Activated CD4-positive, alpha-beta memory T cell treated with anti-CD3 and anti-CD28 coated beads, Interleukin-2, amount 10 ng/mL, durations not matched to agents 7 days and 5 days (primary cell): Measurements from ENCODE around the gene IL11RA. TPM values are rescaled to one million over a fixed set of nuclear protein-coding genes. Genes with fewer than 3 reads are reported as not detected.
"Not testable (repeated sequence)": the region's sequence is repeated elsewhere in the genome, so short reads cannot be mapped to it uniquely, and the experiment has no call there.

Source experiments
- CTCF ChIA-PET: fragments of 350-600 bp; sonication (Branson Sonifier 250); formaldehyde crosslinking; loops from one replicate; lab custom pipeline; 2021; ENCODE audit warnings: antibody characterized with exemption, inconsistent platforms; lab: Charles Lee
- POLR2A ChIA-PET: fragments of 350-600 bp; sonication (Branson Sonifier 250); formaldehyde crosslinking; loops from one replicate; lab custom pipeline; 2021; ENCODE audit warnings: antibody characterized with exemption; lab: Charles Lee
- DNase-seq: peaks from one replicate; pipeline ENCODE4 v3.0.0-alpha.2; 2020
- H3K27ac Mint-ChIP-seq: one replicate; pipeline ENCODE4 v1.8.0; 2021; ENCODE audit warnings: mild to moderate bottlenecking, mixed read lengths
- H3K27me3 Mint-ChIP-seq: one replicate; pipeline ENCODE4 v1.8.0; 2021; ENCODE audit warnings: mixed read lengths
- H3K36me3 Mint-ChIP-seq: one replicate; pipeline ENCODE4 v1.8.0; 2021; ENCODE audit warnings: low read depth, mixed read lengths
- H3K4me1 Mint-ChIP-seq: one replicate; pipeline ENCODE4 v1.8.0; 2021; ENCODE audit warnings: mixed read lengths
- H3K4me3 Mint-ChIP-seq: one replicate; pipeline ENCODE4 v1.8.0; 2021; ENCODE audit warnings: mild to moderate bottlenecking, mixed read lengths
- H3K9me3 Mint-ChIP-seq: one replicate; pipeline ENCODE4 v1.8.0; 2021; ENCODE audit warnings: mixed read lengths
- total RNA-seq, 2 experiments: library from RNA; stranded (reverse); gene quantifications; one replicate each; pipeline ENCODE4 v1.2.3, GENCODE V29; 2021

Gene IL11RA
- total RNA-seq, 2 experiments from 2014 or later, result 51.5 to 54.0 TPM

GRCh38 chr9:34633851-34634550, 18.0 kb upstream of the IL11RA start:
- no peak overlapping the region for H3K4me3 Mint-ChIP-seq
- CTCF ChIA-PET, result interaction anchor here (0.7 to 8.5 kb wide), 20 partner anchors 8 to 392 kb away, joined by 3 to 131 read pairs (median 4); partner anchors contain the start of genes CCL27, DCTN3, GALT and IL11RA

DNA sequence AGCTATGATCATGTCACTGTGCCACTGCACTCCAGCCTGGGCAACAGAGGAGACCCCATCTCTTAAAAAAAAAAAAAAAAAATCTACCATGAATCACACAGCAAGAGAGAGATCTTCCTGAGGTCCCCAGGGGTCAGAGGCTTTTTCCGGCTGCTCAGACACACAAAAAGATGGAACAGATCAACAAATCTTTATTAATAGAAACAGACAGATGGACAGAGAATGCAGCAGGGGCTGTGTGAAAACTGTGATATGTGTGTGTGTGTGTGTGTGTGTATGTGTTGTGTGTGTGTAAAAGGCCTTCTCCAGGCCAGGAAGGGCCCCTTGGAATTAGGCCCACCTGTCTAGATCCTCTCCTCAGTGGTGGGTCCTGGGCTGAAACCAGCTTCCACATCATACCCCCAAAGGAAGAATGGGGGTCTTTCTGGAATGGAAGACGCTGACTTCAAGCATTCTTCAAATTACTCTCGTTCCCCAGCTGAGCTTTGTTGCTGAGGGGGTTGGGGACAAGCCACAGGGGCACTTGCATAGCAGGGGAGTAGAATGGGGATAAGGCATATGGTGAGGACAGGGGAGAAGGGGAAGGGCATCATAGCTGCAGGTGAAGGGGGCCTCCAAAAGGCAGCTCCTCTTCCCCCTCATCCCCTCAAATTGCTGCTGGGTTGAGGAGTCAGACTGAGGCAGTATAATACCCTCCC, 17.3 kb upstream of the IL11RA start:
- no peak overlapping the region for H3K27ac Mint-ChIP-seq
- no peak for DNase-seq
- no peaks in the 10 kb centered on the region for H3K9me3 Mint-ChIP-seq
- POLR2A ChIA-PET, result interaction anchor here (1.0 to 7.0 kb wide), 7 partner anchors 9 to 23 kb away, joined by 3 to 96 read pairs (median 8); partner anchors contain the start of genes DCTN3, GALT and RPP25L
- no peak overlapping the region for H3K4me3 Mint-ChIP-seq
- peaks cover 15% of the 10 kb centered on the region for H3K36me3 Mint-ChIP-seq
- peaks cover 44% of the 10 kb centered on the region for H3K4me1 Mint-ChIP-seq
- H3K27me3 Mint-ChIP-seq, result peaks cover 13% of the 10 kb centered on the region
- CTCF ChIA-PET, result interaction anchor here (0.7 to 8.5 kb wide), 20 partner anchors 8 to 391 kb away, joined by 3 to 131 read pairs (median 4); partner anchors contain the start of genes CCL27, DCTN3, GALT and IL11RA

More at GRCh38 chr9:34633851-34634550, 18.0 kb upstream of the IL11RA start:
- Mint-ChIP-seq H3K4me1 (peaks cover 49% of the 10 kb centered on the region), H3K36me3 (peaks cover 15% of the 10 kb centered on the region), H3K27ac (no peak overlapping the region), H3K27me3 (peaks cover 20% of the 10 kb centered on the region), H3K9me3 (no peaks in the 10 kb centered on the region)
- DNase-seq, result peak; percentile 80
- POLR2A ChIA-PET, result interaction anchor here (0.6 to 7.0 kb wide), 9 partner anchors 9 to 22 kb away, joined by 3 to 96 read pairs (median 4); partner anchors contain the start of genes DCTN3, GALT and RPP25L

DNA sequence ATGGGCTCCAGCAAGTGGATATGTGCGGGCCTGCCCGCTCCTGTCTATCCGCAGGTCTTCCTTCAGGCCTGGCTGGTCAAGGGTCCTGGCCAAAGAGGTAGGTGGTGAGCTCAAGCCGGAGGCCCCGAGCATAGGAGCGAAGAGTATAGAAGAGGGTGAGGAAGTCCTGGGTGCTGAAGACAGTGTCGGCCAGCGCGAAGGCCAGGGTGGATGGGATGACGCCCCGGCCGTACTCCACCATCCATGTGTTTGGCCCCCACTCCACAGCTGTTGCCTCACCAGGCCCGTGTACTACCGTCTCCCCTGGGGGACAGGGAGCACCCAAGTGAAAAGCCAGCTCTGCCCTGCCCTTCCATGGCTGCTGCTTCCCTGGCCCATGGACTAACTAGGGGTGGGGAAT, 16.4 kb upstream of the IL11RA start:
- CTCF ChIA-PET, result interaction anchor here (3.1 to 8.5 kb wide), 7 partner anchors 10 to 67 kb away, joined by 12 to 131 read pairs (median 77); partner anchors contain the start of genes CCL27, DCTN3, GALT and RPP25L
- DNase-seq, result no peak
- Mint-ChIP-seq H3K4me3 (peak overlapping the region; percentile 52), H3K4me1 (peaks cover 42% of the 10 kb centered on the region), H3K9me3 (no peaks in the 10 kb centered on the region), H3K36me3 (peaks cover 15% of the 10 kb centered on the region), H3K27ac (no peak overlapping the region), H3K27me3 (peaks cover 4% of the 10 kb centered on the region)
- POLR2A ChIA-PET, result interaction anchor here (1.8 to 7.0 kb wide), 6 partner anchors 10 to 29 kb away, joined by 5 to 96 read pairs (median 47); partner anchors contain the start of genes CCL27, DCTN3, GALT and RPP25L

DNA sequence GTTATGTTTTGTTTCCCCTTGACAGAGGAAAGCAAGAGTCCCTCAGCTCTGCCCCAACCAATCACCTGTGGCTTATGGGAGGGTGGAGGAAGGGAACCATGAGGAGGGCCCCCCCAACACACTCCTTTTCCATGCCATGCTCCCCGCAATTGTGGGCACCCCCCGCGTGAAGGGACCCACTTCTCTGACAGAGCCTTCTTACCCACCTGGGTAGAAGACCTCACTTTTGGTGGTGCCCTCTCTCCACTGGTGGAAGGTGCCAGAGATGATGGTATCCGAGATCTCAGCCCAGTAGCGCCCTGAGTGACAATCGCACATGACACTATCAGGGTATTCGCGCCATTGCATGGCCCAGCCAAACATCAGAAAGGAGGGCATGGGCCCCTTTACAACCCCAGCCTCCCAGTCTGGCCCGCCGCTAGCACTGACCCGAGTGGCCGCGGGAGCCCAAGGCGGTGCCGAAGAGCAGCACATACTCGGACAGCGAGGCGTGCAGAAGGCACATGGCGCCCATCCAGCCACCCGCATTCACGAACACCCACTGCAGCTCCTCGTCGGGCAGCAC, 15.1 kb upstream of the IL11RA start:
- Mint-ChIP-seq H3K4me1 (peaks cover 42% of the 10 kb centered on the region), H3K27ac (peak overlapping the region; percentile 74), H3K27me3 (no peaks in the 10 kb centered on the region), H3K4me3 (peak overlapping the region; percentile 88), H3K36me3 (peaks cover 15% of the 10 kb centered on the region), H3K9me3 (no peaks in the 10 kb centered on the region)
- no peak for DNase-seq
- ChIA-PET CTCF (interaction anchor here (0.6 to 8.5 kb wide), 10 partner anchors 10 to 725 kb away, joined by 3 to 131 read pairs (median 12); partner anchors contain the start of genes CCL27, DCTN3, GALT and RPP25L), POLR2A (interaction anchor here (0.5 to 7.0 kb wide), 14 partner anchors 7 to 443 kb away, joined by 3 to 96 read pairs (median 13); partner anchors contain the start of genes ARID3C, CCL27, DCTN3 and FANCG)

DNA sequence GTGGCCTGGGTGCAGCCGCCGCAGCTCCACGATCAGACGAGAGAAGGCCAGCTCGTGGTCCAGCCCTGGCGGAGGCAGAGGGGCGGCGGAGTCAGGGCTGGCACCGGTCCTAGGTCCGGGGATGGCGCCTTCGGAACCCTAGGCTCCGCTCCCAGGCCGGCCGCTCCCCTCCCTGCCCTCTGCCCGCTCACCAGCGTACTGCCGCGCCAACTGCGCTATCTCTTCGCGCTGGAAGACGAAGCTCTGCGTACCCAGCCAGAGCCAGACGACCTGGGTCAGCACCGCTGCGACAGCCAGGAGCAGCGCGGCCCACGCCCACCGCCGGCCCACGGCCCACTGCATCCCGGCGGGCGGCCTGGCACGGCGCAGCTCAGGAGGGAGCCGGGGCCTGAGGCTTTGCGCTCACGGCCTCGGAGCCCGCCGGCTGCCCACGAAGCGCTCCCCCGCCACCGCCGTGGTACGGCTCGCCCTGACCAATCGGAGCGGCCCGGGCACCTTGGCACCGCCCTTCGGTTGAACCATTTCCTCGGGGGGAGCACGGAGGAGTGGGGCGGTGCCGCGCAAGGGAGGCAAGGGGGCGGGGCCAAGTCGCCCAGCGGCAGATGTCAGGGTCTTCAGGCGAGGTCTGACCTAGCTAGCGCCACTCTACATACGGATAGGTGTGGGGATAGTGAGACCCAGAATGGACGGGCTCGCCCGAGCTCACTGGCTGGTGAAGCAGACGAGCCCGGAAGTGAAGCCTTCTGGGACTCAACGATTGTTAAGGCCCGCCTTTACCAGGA, 14.4 kb upstream of the IL11RA start, which contains the start of gene SIGMAR1:
TSS of gene SIGMAR1 (minus strand) at position 432 of the 782 bp plus-strand sequence. CDS start at position 342, 90 bp downstream.
- H3K27me3 Mint-ChIP-seq, result no peaks in the 10 kb centered on the region
- DNase-seq, result peak; percentile 93
- ChIA-PET CTCF (interaction anchor here (0.6 to 8.5 kb wide), 15 partner anchors 9 to 726 kb away, joined by 3 to 131 read pairs (median 7); partner anchors contain the start of genes ARID3C, CCL27, DCTN3 and GALT), POLR2A (interaction anchor here (0.5 to 7.0 kb wide), 15 partner anchors 8 to 442 kb away, joined by 3 to 96 read pairs (median 12); partner anchors contain the start of genes ARID3C, CCL27, DCTN3 and FANCG)
- H3K4me1 Mint-ChIP-seq, result peaks cover 42% of the 10 kb centered on the region
- H3K27ac Mint-ChIP-seq, result peak within 1 kb of the TSS; percentile 82
- no peaks in the 10 kb centered on the region for H3K9me3 Mint-ChIP-seq
- H3K4me3 Mint-ChIP-seq, result peak within 1 kb of the TSS; percentile 88
- H3K36me3 Mint-ChIP-seq, result peaks cover 15% of the 10 kb centered on the region

- peak overlapping the region; percentile 82 for H3K27ac Mint-ChIP-seq
- H3K4me1 Mint-ChIP-seq, result peaks cover 42% of the 10 kb centered on the region
- DNase-seq, result no peak
- H3K27me3 Mint-ChIP-seq, result no peaks in the 10 kb centered on the region
- ChIA-PET CTCF (interaction anchor here (0.8 to 8.5 kb wide), 10 partner anchors 8 to 65 kb away, joined by 3 to 131 read pairs (median 12); partner anchors contain the start of genes ARID3C, CCL27, DCTN3 and GALT), POLR2A (interaction anchor here (0.9 to 7.0 kb wide), 12 partner anchors 10 to 442 kb away, joined by 3 to 96 read pairs (median 14); partner anchors contain the start of genes CCL27, DCTN3, FANCG and GALT)
- H3K36me3 Mint-ChIP-seq, result peaks cover 15% of the 10 kb centered on the region
- H3K9me3 Mint-ChIP-seq, result no peaks in the 10 kb centered on the region
- peak overlapping the region; percentile 88 for H3K4me3 Mint-ChIP-seq
Measured at GRCh38 chr9:34638138-34638445, 13.9 kb upstream of the IL11RA start.

DNA sequence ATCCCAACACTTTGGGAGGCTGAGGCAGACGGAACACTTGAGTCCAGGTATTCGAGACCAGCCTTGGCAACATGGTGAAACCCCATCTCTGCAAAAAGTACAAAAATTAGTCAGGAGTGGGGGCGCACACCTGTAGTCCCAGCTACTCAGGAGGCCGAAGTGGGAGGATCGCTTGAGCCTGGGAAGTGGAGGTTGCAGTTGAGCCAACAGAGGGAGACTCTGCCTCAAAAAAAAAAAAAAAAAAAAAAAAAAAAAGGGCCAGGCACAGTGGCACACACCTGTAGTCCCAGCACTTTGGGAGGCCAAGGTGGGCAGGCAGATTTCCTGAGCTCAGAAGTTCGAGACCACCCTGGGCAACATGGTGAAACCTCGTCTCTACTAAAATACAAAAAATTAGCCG, 12.7 kb upstream of the IL11RA start:
- not testable (repeated sequence) for H3K27ac Mint-ChIP-seq, H3K4me3 Mint-ChIP-seq, DNase-seq, H3K9me3 Mint-ChIP-seq, H3K27me3 Mint-ChIP-seq
- ChIA-PET CTCF (interaction anchor here (0.9 to 6.7 kb wide), 4 partner anchors 7 to 26 kb away, joined by 5 to 131 read pairs (median 45); partner anchors contain the start of genes CCL27 and GALT), POLR2A (interaction anchor here (1.3 to 7.0 kb wide), 5 partner anchors 18 to 28 kb away, joined by 5 to 96 read pairs (median 41); partner anchors contain the start of genes CCL27, DCTN3 and RPP25L)
- Mint-ChIP-seq H3K4me1 (peaks cover 36% of the 10 kb centered on the region), H3K36me3 (peaks cover 15% of the 10 kb centered on the region)

DNA sequence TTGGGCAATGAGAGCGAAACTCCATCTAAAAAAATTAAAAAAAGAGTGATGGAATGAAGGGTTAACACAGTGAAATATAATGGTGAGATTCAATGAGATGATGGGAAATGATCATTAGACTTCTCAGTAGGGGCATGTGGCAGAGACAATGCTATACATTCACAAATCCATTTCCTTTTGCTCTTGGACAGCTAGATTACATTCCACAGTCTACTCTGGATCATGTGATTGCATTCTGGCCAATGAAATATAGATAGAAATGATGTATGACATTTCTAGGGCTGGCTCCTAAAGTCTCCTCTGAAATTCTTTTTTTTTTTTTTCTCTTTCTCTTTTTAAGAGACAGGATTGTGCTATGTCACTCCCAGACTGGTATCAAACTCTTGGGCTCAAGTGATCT, 9.3 kb upstream of the IL11RA start:
- Mint-ChIP-seq H3K36me3 (peaks cover 3% of the 10 kb centered on the region), H3K4me1 (peaks cover 24% of the 10 kb centered on the region), H3K4me3 (no peak overlapping the region), H3K27ac (no peak overlapping the region), H3K27me3 (no peaks in the 10 kb centered on the region), H3K9me3 (no peaks in the 10 kb centered on the region)
- DNase-seq, result no peak
- ChIA-PET CTCF (interaction anchor here (0.6 to 1.2 kb wide), 2 partner anchors 9 to 23 kb away, joined by 3 to 5 read pairs; no protein-coding TSS in a partner anchor), POLR2A (interaction anchor here (1.2 to 9.4 kb wide), 2 partner anchors 9 to 18 kb away, joined by 3 to 162 read pairs; partner anchors contain the start of gene CCL27)

DNA sequence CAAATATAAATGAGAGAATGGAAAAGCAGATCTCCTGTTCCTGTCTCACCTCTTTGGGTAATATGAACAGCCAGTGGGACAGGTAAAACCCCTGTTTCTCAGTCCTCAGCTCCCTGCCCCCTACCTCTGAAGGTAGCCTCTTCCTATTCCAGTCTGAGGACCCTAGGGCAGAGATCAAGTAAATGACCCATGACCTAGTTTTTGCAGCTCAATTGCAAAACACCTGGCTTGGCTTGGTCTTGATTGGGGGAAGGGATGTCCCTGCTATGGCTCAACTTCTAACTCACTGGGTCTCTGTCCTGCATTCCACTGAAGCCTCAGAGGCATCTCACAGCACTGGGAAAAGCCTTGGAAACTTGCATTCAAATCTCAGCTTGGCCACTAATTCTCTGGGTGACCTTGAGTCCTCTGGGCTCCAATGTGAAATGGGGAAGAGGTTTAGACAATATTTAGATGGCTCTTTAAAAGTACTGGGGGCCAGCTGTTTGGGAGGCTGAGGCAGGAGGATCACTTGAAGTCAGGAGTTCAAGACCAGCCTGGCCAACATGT, 7.1 kb upstream of the IL11RA start:
- no peak for DNase-seq
- H3K9me3 Mint-ChIP-seq, result no peaks in the 10 kb centered on the region
- H3K4me3 Mint-ChIP-seq, result no peak overlapping the region
- peaks cover 25% of the 10 kb centered on the region for H3K36me3 Mint-ChIP-seq
- ChIA-PET CTCF (interaction anchor here (0.5 to 9.7 kb wide), 3 partner anchors 9 to 311 kb away, joined by 4 to 131 read pairs (median 125); partner anchors contain the start of genes CCL27 and SIGMAR1), POLR2A (interaction anchor here (1.2 to 9.4 kb wide), 2 partner anchors 15 to 24 kb away, joined by 3 to 162 read pairs; partner anchors contain the start of gene CCL27)
- H3K27ac Mint-ChIP-seq, result no peak overlapping the region
- peaks cover 32% of the 10 kb centered on the region for H3K4me1 Mint-ChIP-seq
- no peaks in the 10 kb centered on the region for H3K27me3 Mint-ChIP-seq

DNA sequence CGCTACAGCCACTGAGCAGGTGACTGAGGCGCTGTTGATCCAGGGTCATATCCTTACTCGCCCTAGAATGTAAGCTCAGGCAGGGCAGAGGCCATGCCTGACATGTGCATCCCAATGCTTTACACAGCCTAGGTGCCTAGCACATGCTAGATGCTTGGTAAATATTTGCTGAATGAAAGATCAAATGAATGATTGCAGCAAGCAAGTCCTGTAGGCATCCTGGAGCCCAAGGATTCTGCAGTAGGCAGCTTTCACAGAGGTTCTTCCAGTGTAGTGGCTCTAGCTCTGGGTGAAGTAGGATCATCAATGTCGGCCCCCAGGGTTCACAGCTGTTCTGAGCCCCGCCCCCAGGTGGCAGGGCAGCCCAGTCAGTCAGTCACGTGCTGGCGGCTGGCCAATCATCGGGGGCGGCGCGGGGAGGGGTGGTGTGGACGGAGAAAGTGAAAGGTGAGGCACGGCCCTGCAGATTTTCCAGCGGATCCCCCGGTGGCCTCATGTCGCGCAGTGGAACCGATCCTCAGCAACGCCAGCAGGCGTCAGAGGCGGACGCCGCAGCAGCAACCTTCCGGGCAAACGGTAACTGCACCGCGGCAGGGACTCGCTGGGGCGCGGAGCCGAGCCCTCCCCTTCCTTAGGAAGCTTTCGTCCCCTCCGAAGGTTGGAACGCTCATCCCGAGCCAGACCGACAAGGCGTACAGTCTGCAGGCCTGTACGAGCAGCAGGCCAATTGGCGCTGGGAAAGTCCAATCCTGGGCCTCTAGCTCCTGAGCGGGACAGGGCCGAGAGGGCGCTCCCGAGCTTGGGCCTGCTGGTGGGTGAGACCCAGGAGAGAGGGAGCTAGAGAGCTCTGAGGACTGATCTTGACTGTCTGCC, 5.5 kb upstream of the IL11RA start, which contains the start of gene GALT:
TSS of gene GALT (plus strand) at position 465 of the 873 bp plus-strand sequence. CDS start at position 495, 30 bp downstream.
- H3K4me1 Mint-ChIP-seq, result peaks cover 36% of the 10 kb centered on the region
- peak within 1 kb of the TSS; percentile 78 for H3K4me3 Mint-ChIP-seq
- peaks cover 33% of the 10 kb centered on the region for H3K36me3 Mint-ChIP-seq
- ChIA-PET CTCF (interaction anchor here (0.6 to 9.7 kb wide), 21 partner anchors 10 to 1081 kb away, joined by 3 to 131 read pairs (median 5); partner anchors contain the start of genes CA9, CCDC107, CCL27 and DCTN3), POLR2A (interaction anchor here (1.0 to 9.4 kb wide), 12 partner anchors 9 to 343 kb away, joined by 3 to 162 read pairs (median 5); partner anchors contain the start of genes ARID3C, CCL27, DCTN3 and DNAJB5)
- no peaks in the 10 kb centered on the region for H3K9me3 Mint-ChIP-seq
- peak within 1 kb of the TSS; percentile 76 for H3K27ac Mint-ChIP-seq
- peak; percentile 97 for DNase-seq
- H3K27me3 Mint-ChIP-seq, result no peaks in the 10 kb centered on the region
